SK-N-MC (cell line): Measurements from ENCODE around the gene PPP1R12C.
"Not testable (repeated sequence)": the region's sequence is repeated elsewhere in the genome, so short reads cannot be mapped to it uniquely, and the experiment has no call there.

Experiments used
- DNase-seq: peaks from one replicate; pipeline ENCODE4 v3.0.0-alpha.2; 2011; ENCODE audit warnings: low read depth, low spot score
- H3K27ac ChIP-seq: fragments of 200-600 bp; sonication (generic); 2 replicates; pipeline ENCODE4 v1.5.1; 2016; ENCODE audit warnings: mixed run types
- H3K36me3 ChIP-seq: fragments of 200-600 bp; sonication (generic); 2 replicates; pipeline ENCODE4 v1.6.1; 2017; ENCODE audit warnings: antibody characterized with exemption, low read length, mixed read lengths; ENCODE audit not compliant: insufficient read depth
- H3K4me3 ChIP-seq: fragments of 200-600 bp; sonication (generic); 2 replicates; pipeline ENCODE4 v1.5.1; 2016
- H3K9ac ChIP-seq: fragments of 200-600 bp; sonication (generic); 2 replicates; pipeline ENCODE4 v1.8.0; 2017; ENCODE audit warnings: mixed run types, mixed read lengths; ENCODE audit not compliant: insufficient read length
- H3K9me3 ChIP-seq: fragments of 200-600 bp; sonication (generic); 2 replicates; pipeline ENCODE4 v1.6.1; 2017; ENCODE audit warnings: low read depth, mild to moderate bottlenecking, antibody characterized with exemption, low read length, moderate library complexity, mixed read lengths
- EZH2 ChIP-seq: fragments of 200-600 bp; sonication (generic); IDR thresholded peaks from one replicate; pipeline ENCODE4 v1.6.1; 2017; ENCODE audit warnings: antibody characterized with exemption
- FOXP2 ChIP-seq: optimal IDR thresholded peaks from 2 replicates; pipeline ENCODE3; 2011; ENCODE audit warnings: mild to moderate bottlenecking, moderate library complexity; ENCODE audit not compliant: insufficient read depth; ENCODE audit errors: extremely low read length, control extremely low read depth
- POLR2AphosphoS5 ChIP-seq: IDR thresholded peaks from 2 replicates; pipeline ENCODE4 v1.6.1; 2012; ENCODE audit warnings: mild to moderate bottlenecking, low read depth, low read length, borderline replicate concordance

Gene PPP1R12C

DNA sequence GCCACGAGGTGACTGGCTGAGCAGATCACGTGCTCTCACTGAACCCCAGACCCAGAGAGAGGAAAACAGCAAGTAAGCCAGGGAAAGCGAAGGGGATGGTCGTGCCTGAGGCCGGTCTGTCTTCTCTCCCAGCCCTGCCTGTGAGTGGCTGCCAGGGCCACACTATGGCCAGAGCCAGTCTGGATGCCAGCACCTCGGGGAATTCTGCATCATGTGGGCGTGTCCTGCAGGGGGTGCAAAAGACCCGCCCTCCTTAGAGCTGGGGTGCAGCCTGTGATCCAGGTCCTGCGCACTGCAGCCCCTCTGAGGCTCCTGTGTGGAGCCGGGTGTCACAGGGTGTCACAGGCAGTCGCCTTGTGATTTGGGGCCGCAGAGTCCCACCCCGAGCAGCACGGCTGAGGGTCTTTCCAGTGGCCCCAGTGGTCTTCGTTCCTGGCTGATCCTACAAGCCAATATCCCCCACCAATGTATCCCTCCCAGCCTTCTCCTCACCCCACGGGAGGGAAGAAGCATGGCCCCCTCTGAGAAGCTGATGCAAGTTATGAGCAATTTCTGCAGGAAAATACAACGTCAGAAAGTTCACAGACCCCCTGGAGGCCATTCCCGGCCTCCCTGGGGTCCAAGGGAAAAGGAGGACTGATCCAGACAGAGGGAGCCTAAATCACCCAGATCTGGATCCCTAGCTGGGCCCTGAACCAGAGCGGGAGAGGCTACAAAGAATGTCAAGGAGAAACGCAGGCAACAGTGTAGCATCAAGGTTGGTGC lies 7.7 kb downstream of the PPP1R12C start:
- TF ChIP-seq FOXP2 (no peak), EZH2 (no peak), POLR2AphosphoS5 (no peak)
- H3K9ac ChIP-seq, result peak overlapping the region; percentile 20
- no peaks in the 10 kb centered on the region for H3K9me3 ChIP-seq
- DNase-seq, result no peak
- no peaks in the 10 kb centered on the region; the same call in 1 of the 2 replicates for H3K36me3 ChIP-seq
- H3K4me3 ChIP-seq, result no peak overlapping the region
- peak overlapping the region; percentile 25; the same call in 1 of the 2 replicates for H3K27ac ChIP-seq

DNA sequence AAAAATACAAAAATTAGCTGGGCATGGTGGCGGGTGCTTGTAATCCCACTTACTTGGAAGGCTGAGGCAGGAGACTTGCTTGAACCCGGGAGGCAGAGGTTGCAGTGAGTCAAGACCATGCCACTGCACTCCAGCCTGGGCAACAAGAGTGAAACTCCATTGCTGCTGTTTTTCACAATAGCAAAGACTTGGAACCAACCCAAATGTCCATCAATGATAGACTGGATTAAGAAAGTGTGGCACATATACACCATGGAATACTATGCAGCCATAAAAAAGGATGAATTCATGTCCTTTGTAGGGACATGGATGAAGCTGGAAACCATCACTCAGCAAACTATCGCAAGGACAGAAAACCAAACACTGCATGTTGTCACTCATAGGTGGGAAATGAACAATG lies 10.2 kb downstream of the PPP1R12C start:
- H3K9ac ChIP-seq, H3K36me3 ChIP-seq, H3K27ac ChIP-seq, H3K9me3 ChIP-seq, DNase-seq, H3K4me3 ChIP-seq: not testable (repeated sequence)

DNA sequence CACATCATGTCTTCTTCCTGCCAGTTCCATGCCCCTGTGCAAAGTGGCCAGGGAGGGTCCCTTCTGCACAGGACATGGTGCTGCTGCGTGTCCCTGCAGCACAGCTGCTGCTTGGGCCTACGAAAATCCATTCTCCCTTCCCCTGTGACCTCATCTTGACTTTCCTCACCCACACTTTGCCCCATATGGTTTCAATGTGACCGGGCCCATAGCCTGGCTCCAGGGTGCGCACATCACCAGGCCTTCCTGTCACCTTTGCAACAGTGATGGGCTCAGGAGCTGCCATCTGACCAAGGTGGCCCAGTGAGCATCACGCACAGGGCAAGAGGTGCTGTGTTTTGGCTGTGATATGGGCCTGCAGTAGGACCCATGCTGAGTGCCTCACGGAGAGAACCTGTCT lies 10.8 kb downstream of the PPP1R12C start:
- TF ChIP-seq EZH2 (no peak), POLR2AphosphoS5 (no peak), FOXP2 (no peak)
- no peaks in the 10 kb centered on the region for H3K9me3 ChIP-seq
- H3K27ac ChIP-seq, result no peak overlapping the region
- H3K36me3 ChIP-seq, result peaks cover 5% of the 10 kb centered on the region; the same call in 1 of the 2 replicates
- H3K4me3 ChIP-seq, result no peak overlapping the region
- no peak for DNase-seq
- H3K9ac ChIP-seq, result no peak overlapping the region

DNA sequence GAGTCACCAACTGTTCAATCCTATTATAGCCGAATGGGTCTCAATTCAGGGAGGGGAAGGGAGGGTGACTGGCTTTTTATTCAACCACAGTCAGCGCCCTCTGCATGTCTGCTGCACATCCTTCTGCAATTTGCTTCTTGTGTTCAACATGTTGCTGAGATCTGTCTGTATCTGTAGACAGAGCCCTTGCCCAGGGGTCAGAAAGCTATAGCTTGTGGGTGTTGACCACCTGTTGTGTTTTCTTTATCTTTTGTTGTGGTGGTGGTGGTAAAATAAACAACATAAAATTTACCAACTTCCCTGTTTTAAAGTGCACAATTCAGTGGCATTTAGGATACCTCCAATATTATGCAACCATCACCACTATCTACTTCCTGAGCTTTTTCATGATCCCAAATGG lies 12.2 kb downstream of the PPP1R12C start:
- no peak overlapping the region for H3K27ac ChIP-seq
- DNase-seq, result no peak
- H3K36me3 ChIP-seq, result peaks cover 5% of the 10 kb centered on the region; the same call in 1 of the 2 replicates
- no peaks in the 10 kb centered on the region for H3K9me3 ChIP-seq
- no peak overlapping the region for H3K4me3 ChIP-seq
- no peak overlapping the region for H3K9ac ChIP-seq
- TF ChIP-seq FOXP2 (no peak), POLR2AphosphoS5 (no peak), EZH2 (no peak)

DNA sequence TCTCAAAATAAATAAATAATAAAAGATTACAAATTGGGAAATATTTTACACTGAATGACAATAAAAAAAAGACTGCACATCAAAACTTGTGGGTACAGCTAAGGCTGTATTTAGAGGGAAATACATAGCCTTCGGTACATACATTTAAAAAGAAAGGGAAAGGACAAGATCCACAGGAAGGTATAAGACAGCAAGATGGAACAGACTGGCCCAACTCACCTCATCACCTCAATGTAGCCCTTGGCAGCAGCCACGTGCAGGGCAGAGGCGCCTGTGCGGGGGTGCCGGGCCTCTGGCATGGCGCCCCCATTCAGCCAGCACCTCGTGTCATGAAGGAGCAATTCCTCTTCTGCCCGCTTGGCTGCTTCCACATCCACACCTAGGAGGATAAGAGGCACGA lies 14.2 kb downstream of the PPP1R12C start:
- Histone ChIP-seq H3K9ac (no peak overlapping the region), H3K27ac (no peak overlapping the region), H3K9me3 (no peaks in the 10 kb centered on the region), H3K4me3 (no peak overlapping the region), H3K36me3 (peaks cover 5% of the 10 kb centered on the region; the same call in 1 of the 2 replicates)
- no peak for TF ChIP-seq EZH2
- TF ChIP-seq FOXP2, result no peak
- TF ChIP-seq POLR2AphosphoS5, result no peak
- no peak for DNase-seq

DNA sequence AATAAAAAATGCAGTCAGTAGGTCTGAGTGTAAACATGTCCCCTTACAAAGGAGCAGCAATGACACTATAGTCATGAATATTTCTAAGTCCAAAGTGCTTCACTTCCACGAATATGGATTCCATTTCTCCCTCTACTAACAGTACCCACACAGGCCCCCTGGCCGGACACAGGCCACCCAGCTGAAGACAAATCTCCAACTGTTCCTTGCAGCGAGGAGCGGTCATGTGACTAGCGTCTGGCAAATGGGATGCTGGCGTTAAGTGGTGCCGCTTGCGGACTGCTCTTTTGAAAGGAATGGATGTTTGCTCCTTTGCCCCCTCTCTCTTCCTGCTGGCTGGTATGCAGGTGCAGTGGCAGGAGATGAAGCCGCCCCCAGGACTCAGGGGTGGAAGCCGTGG lies 16.2 kb downstream of the PPP1R12C start:
- DNase-seq, result no peak
- Histone ChIP-seq H3K4me3 (no peak overlapping the region), H3K9ac (no peak overlapping the region), H3K36me3 (peaks cover 5% of the 10 kb centered on the region; the same call in 1 of the 2 replicates), H3K27ac (no peak overlapping the region), H3K9me3 (no peaks in the 10 kb centered on the region)
- TF ChIP-seq FOXP2 (no peak), EZH2 (no peak), POLR2AphosphoS5 (no peak)

DNA sequence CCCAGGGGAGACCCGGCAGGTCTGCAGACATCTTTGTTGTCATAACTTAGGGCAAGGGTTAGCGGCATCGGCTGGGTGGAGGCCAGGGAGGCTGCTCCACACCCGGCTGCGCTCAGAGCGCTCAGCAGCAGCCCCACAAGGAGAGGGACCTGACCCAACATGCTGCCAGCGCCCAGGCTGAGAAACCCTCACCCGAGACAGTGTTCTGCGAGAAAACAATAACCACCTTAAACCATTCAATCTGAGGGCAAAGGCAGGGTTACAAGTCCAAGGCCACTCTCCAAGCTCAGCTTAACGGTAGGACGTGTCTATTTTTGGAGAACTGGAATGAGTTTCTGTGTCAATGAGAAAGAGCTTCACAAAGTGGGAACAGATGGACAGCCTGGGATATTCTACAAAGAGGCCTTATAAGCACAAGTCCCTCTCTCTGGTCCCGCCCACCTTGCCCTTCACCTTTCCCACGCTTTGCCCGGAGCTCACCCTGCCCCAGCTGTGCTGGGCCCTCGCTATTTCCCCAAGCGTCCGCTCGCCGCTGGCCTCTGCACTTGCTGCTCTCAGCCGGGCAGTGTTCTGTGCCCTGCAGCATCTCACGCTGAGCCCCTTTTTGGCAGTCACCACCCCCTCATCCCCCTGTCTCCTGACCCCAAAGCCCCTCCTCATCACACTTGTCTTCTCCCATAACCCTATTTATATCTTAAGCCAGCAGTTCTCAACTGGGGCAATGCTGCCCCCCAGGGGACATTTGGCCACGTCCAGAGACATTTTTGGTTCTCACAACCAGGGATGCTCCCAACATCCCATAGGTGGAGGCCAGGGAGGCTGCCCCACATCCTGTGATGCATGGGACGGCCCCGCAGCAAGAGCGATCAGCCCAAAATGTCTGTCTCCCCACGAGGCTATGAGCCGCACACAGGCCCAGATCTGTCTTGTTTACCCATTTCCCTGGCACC lies 17.6 kb downstream of the PPP1R12C start:
- Histone ChIP-seq H3K4me3 (no peak overlapping the region), H3K9me3 (no peaks in the 10 kb centered on the region), H3K36me3 (peaks cover 5% of the 10 kb centered on the region; the same call in 1 of the 2 replicates), H3K27ac (no peak overlapping the region), H3K9ac (no peak overlapping the region)
- TF ChIP-seq FOXP2, result no peak
- TF ChIP-seq EZH2, result no peak
- no peak for TF ChIP-seq POLR2AphosphoS5
- no peak for DNase-seq

DNA sequence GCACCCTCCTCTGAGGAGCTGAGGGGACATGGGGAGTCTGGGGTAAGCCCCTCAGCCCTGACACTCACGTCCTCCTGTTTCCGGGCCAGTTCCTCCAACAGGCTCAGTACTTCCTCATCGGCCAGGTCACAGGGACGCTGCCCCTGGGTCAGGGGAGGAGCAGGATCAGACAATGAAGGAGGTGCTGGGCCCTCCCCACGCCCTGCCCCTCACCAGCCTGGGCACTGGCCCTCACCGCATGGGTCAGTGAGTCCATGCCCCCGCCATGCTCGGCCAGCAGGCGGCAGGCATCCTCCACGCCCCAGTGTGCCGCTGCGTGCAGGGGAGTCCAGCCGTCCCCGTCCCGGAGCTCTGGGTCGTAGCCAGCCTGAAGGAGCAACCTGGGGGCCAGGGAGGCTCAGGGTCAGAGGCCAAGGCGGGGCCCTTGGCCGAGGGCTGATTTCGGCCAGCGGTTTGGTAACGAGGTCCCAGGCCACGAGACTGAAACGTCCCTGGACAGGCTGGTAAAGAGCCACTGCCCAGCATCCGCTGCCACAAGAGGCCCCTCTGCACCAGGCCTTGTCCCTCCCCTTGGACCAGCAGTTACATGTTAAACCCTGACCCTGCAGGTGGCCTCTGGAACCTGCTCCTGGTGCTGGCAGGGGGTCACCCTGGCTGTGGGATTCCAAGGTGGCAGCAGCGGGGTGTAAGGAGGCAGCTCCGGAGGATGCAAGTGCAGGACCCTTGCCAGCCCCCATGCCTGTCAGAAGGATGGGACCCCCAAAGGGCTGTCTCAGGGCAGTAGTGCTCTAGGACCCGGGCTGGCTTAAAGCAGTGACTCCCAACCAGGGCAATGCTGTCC lies 18.5 kb downstream of the PPP1R12C start:
- Histone ChIP-seq H3K27ac (no peak overlapping the region), H3K36me3 (peaks cover 5% of the 10 kb centered on the region; the same call in 1 of the 2 replicates), H3K9ac (no peak overlapping the region), H3K9me3 (no peaks in the 10 kb centered on the region), H3K4me3 (no peak overlapping the region)
- no peak for TF ChIP-seq POLR2AphosphoS5
- TF ChIP-seq FOXP2, result no peak
- no peak for TF ChIP-seq EZH2
- no peak for DNase-seq
